SK-N-SH treated with all-trans-retinoic acid at 6 μM for 48 hours (cell line): ENCODE results near the gene DIP2A.

Experiments used
- ARNTL ChIP-seq: fragments of 450-650 bp; formaldehyde crosslinking; IDR thresholded peaks from 2 replicates; pipeline ENCODE4 v1.5.0; 2020; ENCODE audit warnings: low read depth, mild to moderate bottlenecking, moderate library complexity, borderline replicate concordance
- CSDC2 ChIP-seq: fragments of 250-450 bp; sonication (Bioruptor Pico); IDR thresholded peaks from 2 replicates; pipeline ENCODE4 v1.5.0; 2020; ENCODE audit warnings: mild to moderate bottlenecking, moderate library complexity
- CSRNP3 ChIP-seq: fragments of 250-450 bp; sonication (Bioruptor Pico); IDR thresholded peaks from 2 replicates; pipeline ENCODE4 v1.5.1; 2021; ENCODE audit warnings: mild to moderate bottlenecking, moderate library complexity
- ESRRG ChIP-seq: fragments of 250-450 bp; sonication (Bioruptor Pico); IDR thresholded peaks from 2 replicates; pipeline ENCODE4 v1.6.1; 2021; ENCODE audit warnings: mild to moderate bottlenecking
- GLIS3 ChIP-seq: fragments of 250-450 bp; sonication (Bioruptor Pico); IDR thresholded peaks from 2 replicates; pipeline ENCODE4 v1.5.0; 2020; ENCODE audit warnings: mild to moderate bottlenecking, moderate library complexity
- OSR1 ChIP-seq: fragments of 250-450 bp; sonication (Bioruptor Pico); IDR thresholded peaks from 2 replicates; pipeline ENCODE4 v1.8.0; 2022; ENCODE audit warnings: moderate library complexity, mild to moderate bottlenecking, inconsistent platforms
- PATZ1 ChIP-seq: fragments of 250-450 bp; sonication (Bioruptor Pico); IDR thresholded peaks from 2 replicates; pipeline ENCODE4 v1.8.0; 2020; ENCODE audit warnings: mild to moderate bottlenecking, moderate library complexity, borderline replicate concordance
- RARB ChIP-seq: fragments of 250-450 bp; sonication (Bioruptor Pico); IDR thresholded peaks from 2 replicates; pipeline ENCODE4 v1.8.0; 2021; ENCODE audit warnings: mild to moderate bottlenecking, moderate library complexity
- TCF4 ChIP-seq: fragments of 250-450 bp; sonication (Bioruptor Pico); IDR thresholded peaks from 2 replicates; pipeline ENCODE4 v1.8.0; 2021; ENCODE audit warnings: mild to moderate bottlenecking, moderate library complexity, borderline replicate concordance
- ZFP3 ChIP-seq: fragments of 250-450 bp; sonication (Bioruptor Pico); IDR thresholded peaks from 2 replicates; pipeline ENCODE4 v1.5.0; 2020; ENCODE audit warnings: mild to moderate bottlenecking, moderate library complexity
- ZFP30 ChIP-seq: fragments of 450-650 bp; formaldehyde crosslinking; IDR thresholded peaks from 2 replicates; pipeline ENCODE4 v1.5.0; 2022; ENCODE audit warnings: mild to moderate bottlenecking, moderate library complexity
- TF ChIP-seq, protein P1 (sequence below): fragments of 250-450 bp; sonication (Bioruptor Pico); IDR thresholded peaks from 2 replicates; pipeline ENCODE4 v1.5.1; 2020; ENCODE audit warnings: low read depth, mild to moderate bottlenecking, moderate library complexity

DNA sequence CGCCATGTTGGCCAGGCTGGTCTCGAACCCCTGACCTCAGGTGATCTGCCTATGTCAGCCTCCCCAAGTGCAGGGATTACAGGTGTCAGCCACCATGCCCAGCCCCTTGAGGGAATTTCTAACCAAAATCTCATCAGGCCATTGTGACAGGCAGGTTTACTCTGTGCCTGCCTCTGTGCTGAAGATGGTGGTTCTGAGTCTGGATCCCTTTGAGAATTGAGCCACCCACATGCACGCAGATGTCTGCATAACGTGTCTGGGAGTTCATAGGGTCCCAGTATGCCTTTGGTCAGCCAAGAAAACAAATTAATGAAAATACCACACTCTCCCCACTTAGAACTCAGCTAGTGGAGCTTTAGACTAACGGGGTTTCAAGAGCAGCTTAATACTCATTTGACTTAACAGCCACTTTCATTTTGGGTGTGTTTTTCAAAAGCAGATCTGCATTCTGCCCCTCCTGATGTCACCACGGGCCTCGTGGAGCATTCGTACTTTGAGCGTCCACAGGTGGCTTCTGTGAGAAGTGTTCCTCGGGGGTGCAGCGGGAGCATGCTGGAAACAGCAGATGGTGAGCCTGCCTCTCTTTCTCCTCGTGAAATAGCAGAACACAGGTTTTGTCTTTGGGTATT is 45.3 kb downstream of the DIP2A start:
- TF ChIP-seq ARNTL (CRISPR knock-in tag) = no peak
- TF ChIP-seq CSRNP3 (CRISPR knock-in tag) = no peak
- no peak for TF ChIP-seq ZFP30 (CRISPR knock-in tag)
- TF ChIP-seq, protein P1, sequence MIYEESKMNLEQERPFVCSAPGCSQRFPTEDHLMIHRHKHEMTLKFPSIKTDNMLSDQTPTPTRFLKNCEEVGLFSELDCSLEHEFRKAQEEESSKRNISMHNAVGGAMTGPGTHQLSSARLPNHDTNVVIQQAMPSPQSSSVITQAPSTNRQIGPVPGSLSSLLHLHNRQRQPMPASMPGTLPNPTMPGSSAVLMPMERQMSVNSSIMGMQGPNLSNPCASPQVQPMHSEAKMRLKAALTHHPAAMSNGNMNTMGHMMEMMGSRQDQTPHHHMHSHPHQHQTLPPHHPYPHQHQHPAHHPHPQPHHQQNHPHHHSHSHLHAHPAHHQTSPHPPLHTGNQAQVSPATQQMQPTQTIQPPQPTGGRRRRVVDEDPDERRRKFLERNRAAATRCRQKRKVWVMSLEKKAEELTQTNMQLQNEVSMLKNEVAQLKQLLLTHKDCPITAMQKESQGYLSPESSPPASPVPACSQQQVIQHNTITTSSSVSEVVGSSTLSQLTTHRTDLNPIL (CRISPR knock-in tag) = no peak
- TF ChIP-seq RARB (CRISPR knock-in tag) = no peak
- TF ChIP-seq CSDC2 = no peak
- no peak for TF ChIP-seq TCF4 (CRISPR knock-in tag)
- no peak for TF ChIP-seq ZFP3
- no peak for TF ChIP-seq GLIS3 (CRISPR knock-in tag)
- TF ChIP-seq ESRRG = no peak
- TF ChIP-seq PATZ1 (CRISPR knock-in tag) = no peak
- no peak for TF ChIP-seq OSR1
